Astrocyte of the cerebellum (primary cell): Measurements from ENCODE around the gene NFILZ.
"Not testable (repeated sequence)": the region's sequence is repeated elsewhere in the genome, so short reads cannot be mapped to it uniquely, and the experiment has no call there.

ENCODE experiments used
- DNase-seq: peaks from one replicate; pipeline ENCODE4 v3.0.0-alpha.2; 2011; ENCODE audit warnings: low read depth
- H3K4me3 ChIP-seq: 2 replicates; pipeline ENCODE4 v1.5.1; 2011; ENCODE audit warnings: mild to moderate bottlenecking, low read depth, low read length, moderate library complexity
- CTCF ChIP-seq: IDR thresholded peaks from 2 replicates; pipeline ENCODE4 v1.5.1; 2012; ENCODE audit warnings: low read length, low read depth, moderate library complexity, mild to moderate bottlenecking; ENCODE audit errors: missing control alignments
- in situ Hi-C: cut with HindIII; loops from 2 replicates; pipeline ENCODE4 v1.10.0; 2017; ENCODE audit warnings: low sequenced_read_pairs

NFILZ gene

GRCh38 chr19:8629184-8629583, 1.2 kb upstream of the NFILZ start:
- DNase-seq = no peak
- no peak for TF ChIP-seq CTCF
- in situ Hi-C loops = no loop called here
- no peak overlapping the region for H3K4me3 ChIP-seq

- H3K4me3 ChIP-seq = no peak overlapping the region
- in situ Hi-C loops = no loop called here
- no peak for DNase-seq
- no peak for TF ChIP-seq CTCF
These were observed 477 bp downstream of the NFILZ start for GRCh38 chr19:8630796-8631424.

GRCh38 chr19:8631425-8631819, 989 bp downstream of the NFILZ start:
- no peak overlapping the region for H3K4me3 ChIP-seq
- DNase-seq = peak; percentile 92
- in situ Hi-C loops = no loop called here
- no peak for TF ChIP-seq CTCF

- DNase-seq = no peak
These were observed 5.0 kb downstream of the NFILZ start for GRCh38 chr19:8635422-8635821.

GRCh38 chr19:8637070-8637469, 6.6 kb downstream of the NFILZ start:
- H3K4me3 ChIP-seq, in situ Hi-C loops, DNase-seq: not testable (repeated sequence)

More at GRCh38 chr19:8635422-8635821, 5.0 kb downstream of the NFILZ start:
- H3K4me3 ChIP-seq = no peak overlapping the region
- in situ Hi-C loops = no loop called here
- no peak for TF ChIP-seq CTCF

- no peak for TF ChIP-seq CTCF
- DNase-seq = peak; percentile 92
- no peak overlapping the region for H3K4me3 ChIP-seq
- in situ Hi-C loops = no loop called here
These were observed 7.7 kb downstream of the NFILZ start for GRCh38 chr19:8638078-8638619.

- in situ Hi-C loops = no loop called here
- no peak overlapping the region for H3K4me3 ChIP-seq
- DNase-seq = no peak
- no peak for TF ChIP-seq CTCF
These were observed 9.5 kb downstream of the NFILZ start for GRCh38 chr19:8639821-8640401.
